DOHH2 (cell line): ENCODE data around the gene ITGB5.

Experiments
- H3F3A ChIP-seq: fragments of 200-600 bp; sonication (generic), shearing (Covaris generic); 2 replicates; pipeline ENCODE4 v1.6.0; 2016; ENCODE audit warnings: antibody characterized with exemption, mild to moderate bottlenecking; ENCODE audit not compliant: control insufficient read depth, insufficient read depth
- H3K27ac ChIP-seq: fragments of 200-600 bp; sonication (generic); 2 replicates; pipeline ENCODE4 v1.5.1; 2014; ENCODE audit warnings: low read depth, mild to moderate bottlenecking, low read length, moderate library complexity
- H3K27me3 ChIP-seq: fragments of 200-600 bp; sonication (generic); 2 replicates; pipeline ENCODE4 v1.6.1; 2014; ENCODE audit warnings: mild to moderate bottlenecking, low read length, mixed read lengths; ENCODE audit not compliant: control insufficient read depth
- H3K36me3 ChIP-seq: fragments of 200-600 bp; sonication (generic); 2 replicates; pipeline ENCODE4 v1.6.1; 2014; ENCODE audit warnings: mild to moderate bottlenecking, low read length, moderate library complexity, mixed read lengths; ENCODE audit not compliant: control insufficient read depth
- H3K4me1 ChIP-seq: fragments of 200-600 bp; sonication (generic); 2 replicates; pipeline ENCODE4 v1.6.1; 2014; ENCODE audit warnings: mild to moderate bottlenecking, low read length, mixed read lengths; ENCODE audit not compliant: control insufficient read depth
- H3K4me2 ChIP-seq: fragments of 200-600 bp; sonication (generic); 2 replicates; pipeline ENCODE4 v1.6.0; 2014; ENCODE audit warnings: mild to moderate bottlenecking, low read length, moderate library complexity
- H3K4me3 ChIP-seq: fragments of 200-600 bp; sonication (generic); 2 replicates; pipeline ENCODE4 v1.5.1; 2014; ENCODE audit warnings: mild to moderate bottlenecking, low read length, mixed read lengths
- H3K79me2 ChIP-seq: fragments of 200-600 bp; sonication (generic); 2 replicates; pipeline ENCODE4 v1.6.1; 2014; ENCODE audit warnings: mild to moderate bottlenecking, low read length, mixed read lengths; ENCODE audit not compliant: control insufficient read depth
- H3K9me2 ChIP-seq: fragments of 200-600 bp; sonication (generic); replicated peaks from 2 replicates; pipeline ENCODE4 v1.6.1; 2014; ENCODE audit warnings: mild to moderate bottlenecking, low read length, mixed read lengths; ENCODE audit not compliant: control insufficient read depth
- H3K9me3 ChIP-seq: fragments of 200-600 bp; sonication (generic); 2 replicates; pipeline ENCODE4 v1.6.1; 2014; ENCODE audit warnings: antibody characterized with exemption, low read length, mixed read lengths; ENCODE audit not compliant: control insufficient read depth, insufficient read depth
- H4K20me1 ChIP-seq: fragments of 200-600 bp; sonication (generic); 2 replicates; pipeline ENCODE4 v1.6.0; 2014; ENCODE audit warnings: low read depth, mild to moderate bottlenecking, antibody characterized with exemption, low read length, moderate library complexity; ENCODE audit not compliant: control insufficient read depth, insufficient read depth
- EZH2phosphoT487 ChIP-seq: fragments of 200-600 bp; sonication (generic); IDR thresholded peaks from 2 replicates; pipeline ENCODE4 v1.6.1; 2017; ENCODE audit warnings: borderline replicate concordance, mild to moderate bottlenecking, antibody characterized with exemption, low read length, moderate library complexity, mixed read lengths
- TF ChIP-seq, protein P1 (sequence below): fragments of 200-600 bp; sonication (generic); IDR thresholded peaks from one replicate; pipeline ENCODE4 v1.5.1; 2014; ENCODE audit warnings: antibody characterized with exemption, mild to moderate bottlenecking, low read depth, low read length; ENCODE audit not compliant: poor library complexity, severe bottlenecking

ITGB5 gene

DNA sequence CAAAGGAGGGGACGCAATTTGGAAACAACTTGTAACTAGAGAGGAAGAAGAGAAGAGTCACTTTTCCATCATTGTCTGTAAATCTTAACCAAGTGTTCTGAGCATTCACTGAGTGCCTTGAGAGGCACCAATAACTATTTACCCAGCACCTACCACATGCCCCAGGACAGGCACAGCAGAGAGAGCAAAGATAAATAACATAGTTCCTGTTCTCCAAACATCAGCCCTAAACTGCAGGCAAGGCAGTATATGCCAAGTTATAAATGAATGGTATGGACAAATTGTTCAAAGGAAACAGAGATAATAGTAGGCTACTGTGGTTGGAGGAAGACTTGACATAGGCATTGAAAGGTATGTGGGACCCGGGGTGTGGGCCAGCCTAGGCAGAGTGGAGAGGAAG is 45.6 kb downstream of the ITGB5 start:
- Histone ChIP-seq H3K9me2 (no peaks in the 10 kb centered on the region), H3K4me1 (no peaks in the 10 kb centered on the region), H3K36me3 (no peaks in the 10 kb centered on the region), H4K20me1 (no peaks in the 10 kb centered on the region), H3K27me3 (0 out of 2 replicates have a peak, but pooled peaks cover 7% of the 10 kb centered on the region), H3F3A (no peaks in the 10 kb centered on the region), H3K27ac (no peak overlapping the region), H3K9me3 (no peaks in the 10 kb centered on the region), H3K4me2 (no peak overlapping the region), H3K79me2 (no peaks in the 10 kb centered on the region), H3K4me3 (no peak overlapping the region)
- no peak for TF ChIP-seq EZH2phosphoT487
- TF ChIP-seq, protein P1, sequence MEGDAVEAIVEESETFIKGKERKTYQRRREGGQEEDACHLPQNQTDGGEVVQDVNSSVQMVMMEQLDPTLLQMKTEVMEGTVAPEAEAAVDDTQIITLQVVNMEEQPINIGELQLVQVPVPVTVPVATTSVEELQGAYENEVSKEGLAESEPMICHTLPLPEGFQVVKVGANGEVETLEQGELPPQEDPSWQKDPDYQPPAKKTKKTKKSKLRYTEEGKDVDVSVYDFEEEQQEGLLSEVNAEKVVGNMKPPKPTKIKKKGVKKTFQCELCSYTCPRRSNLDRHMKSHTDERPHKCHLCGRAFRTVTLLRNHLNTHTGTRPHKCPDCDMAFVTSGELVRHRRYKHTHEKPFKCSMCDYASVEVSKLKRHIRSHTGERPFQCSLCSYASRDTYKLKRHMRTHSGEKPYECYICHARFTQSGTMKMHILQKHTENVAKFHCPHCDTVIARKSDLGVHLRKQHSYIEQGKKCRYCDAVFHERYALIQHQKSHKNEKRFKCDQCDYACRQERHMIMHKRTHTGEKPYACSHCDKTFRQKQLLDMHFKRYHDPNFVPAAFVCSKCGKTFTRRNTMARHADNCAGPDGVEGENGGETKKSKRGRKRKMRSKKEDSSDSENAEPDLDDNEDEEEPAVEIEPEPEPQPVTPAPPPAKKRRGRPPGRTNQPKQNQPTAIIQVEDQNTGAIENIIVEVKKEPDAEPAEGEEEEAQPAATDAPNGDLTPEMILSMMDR = no peak

DNA sequence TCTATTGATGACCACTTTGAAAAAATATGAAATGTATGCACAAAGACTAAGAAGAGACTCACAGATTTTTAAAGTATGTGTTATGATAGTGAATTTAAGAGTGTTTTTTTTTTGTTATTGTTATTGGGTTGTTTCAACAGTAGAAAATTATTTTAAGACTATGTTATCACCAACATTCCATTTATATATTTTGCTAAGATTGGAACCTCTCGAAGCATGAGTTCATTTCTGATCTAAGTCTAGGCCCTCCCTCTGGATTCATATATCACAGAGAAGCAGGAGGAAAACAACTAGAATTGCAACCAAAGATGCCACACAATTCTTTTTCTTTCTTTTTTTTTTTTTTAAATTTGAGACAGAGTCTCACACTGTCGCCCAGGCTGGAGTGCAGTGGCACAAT is 46.8 kb downstream of the ITGB5 start:
- Histone ChIP-seq H3K4me2 (no peak overlapping the region), H4K20me1 (no peaks in the 10 kb centered on the region), H3K27me3 (peaks cover 13% of the 10 kb centered on the region; the same call in 1 of the 2 replicates), H3K4me3 (no peak overlapping the region), H3K9me3 (no peaks in the 10 kb centered on the region), H3K36me3 (no peaks in the 10 kb centered on the region), H3K9me2 (no peaks in the 10 kb centered on the region), H3K27ac (no peak overlapping the region), H3K79me2 (no peaks in the 10 kb centered on the region), H3F3A (no peaks in the 10 kb centered on the region), H3K4me1 (peaks cover under 1% of the 10 kb centered on the region; the same call in 1 of the 2 replicates)
- TF ChIP-seq, protein P1 = no peak

DNA sequence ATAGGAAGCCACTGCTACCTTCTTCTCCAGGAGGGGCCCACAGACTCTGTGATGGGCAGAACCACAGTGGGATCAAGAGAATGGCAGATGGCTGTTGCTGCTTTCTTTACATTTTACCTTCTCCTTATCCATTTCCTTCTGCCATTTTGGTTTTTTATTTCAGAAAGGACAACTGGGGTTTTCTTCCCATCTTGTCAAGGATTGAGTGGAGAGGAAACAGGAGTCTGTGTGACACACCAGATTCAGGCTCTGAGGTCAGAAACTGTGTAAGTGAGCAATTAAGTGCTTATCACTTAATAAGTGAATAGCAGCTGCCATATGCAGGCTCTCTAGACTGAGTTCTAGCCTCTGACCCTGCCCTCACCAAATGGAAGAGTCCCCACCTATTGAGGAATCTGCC is 47.3 kb downstream of the ITGB5 start:
- H4K20me1 ChIP-seq = no peaks in the 10 kb centered on the region
- H3K27ac ChIP-seq = no peak overlapping the region
- TF ChIP-seq, protein P1 = no peak
- no peak for TF ChIP-seq EZH2phosphoT487
- no peaks in the 10 kb centered on the region for H3K9me3 ChIP-seq
- H3K4me2 ChIP-seq = no peak overlapping the region
- H3K4me3 ChIP-seq = no peak overlapping the region
- peaks cover 17% of the 10 kb centered on the region for H3K27me3 ChIP-seq
- H3K36me3 ChIP-seq = no peaks in the 10 kb centered on the region
- H3F3A ChIP-seq = no peaks in the 10 kb centered on the region
- H3K9me2 ChIP-seq = no peaks in the 10 kb centered on the region
- H3K4me1 ChIP-seq = peaks cover 5% of the 10 kb centered on the region
- no peaks in the 10 kb centered on the region for H3K79me2 ChIP-seq

DNA sequence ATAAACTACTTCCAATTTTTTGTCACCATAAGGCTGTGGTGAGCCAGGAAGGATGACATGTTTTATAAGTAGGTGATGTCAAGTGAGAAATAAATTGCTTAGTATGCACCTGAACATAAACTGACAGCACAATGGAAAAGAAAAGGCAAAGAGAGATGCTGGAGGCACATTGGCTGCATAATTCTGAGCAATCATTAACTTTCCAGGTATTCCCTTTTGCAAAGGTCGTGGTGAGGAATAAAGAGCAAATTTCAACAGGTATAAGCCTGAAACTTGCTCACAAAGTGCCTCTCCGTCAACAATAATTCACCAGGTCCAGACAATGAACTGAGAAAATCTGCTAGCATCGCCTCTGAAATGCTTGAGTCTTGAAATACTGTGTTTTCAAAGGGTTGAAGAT is 48.2 kb downstream of the ITGB5 start:
- peaks cover 19% of the 10 kb centered on the region for H3K27me3 ChIP-seq
- no peaks in the 10 kb centered on the region for H3K9me3 ChIP-seq
- no peaks in the 10 kb centered on the region for H3F3A ChIP-seq
- H3K4me1 ChIP-seq = peaks cover 7% of the 10 kb centered on the region
- H3K4me3 ChIP-seq = no peak overlapping the region
- H3K9me2 ChIP-seq = no peaks in the 10 kb centered on the region
- no peaks in the 10 kb centered on the region for H3K36me3 ChIP-seq
- no peak for TF ChIP-seq EZH2phosphoT487
- no peaks in the 10 kb centered on the region for H4K20me1 ChIP-seq
- no peak overlapping the region for H3K27ac ChIP-seq
- no peaks in the 10 kb centered on the region for H3K79me2 ChIP-seq
- no peak overlapping the region for H3K4me2 ChIP-seq
